MM.1S (cell line): ENCODE results near the gene KAT6B.

ENCODE experiments used
- EZH2 ChIP-seq: fragments of 300-600 bp; sonication (generic); optimal IDR thresholded peaks from 2 replicates; pipeline ENCODE3; 2017; ENCODE audit warnings: low read depth, mild to moderate bottlenecking, antibody characterized with exemption, low read length, mixed read lengths
- EZH2phosphoT487 ChIP-seq: fragments of 300-600 bp; sonication (generic); IDR thresholded peaks from 2 replicates; pipeline ENCODE4 v1.6.1; 2018; ENCODE audit warnings: antibody characterized with exemption, low read length
- TF ChIP-seq, protein P1 (sequence below): fragments of 300-600 bp; sonication (generic); IDR thresholded peaks from 2 replicates; pipeline ENCODE4 v1.5.1; 2016; ENCODE audit warnings: antibody characterized with exemption, low read length, mixed read lengths

DNA sequence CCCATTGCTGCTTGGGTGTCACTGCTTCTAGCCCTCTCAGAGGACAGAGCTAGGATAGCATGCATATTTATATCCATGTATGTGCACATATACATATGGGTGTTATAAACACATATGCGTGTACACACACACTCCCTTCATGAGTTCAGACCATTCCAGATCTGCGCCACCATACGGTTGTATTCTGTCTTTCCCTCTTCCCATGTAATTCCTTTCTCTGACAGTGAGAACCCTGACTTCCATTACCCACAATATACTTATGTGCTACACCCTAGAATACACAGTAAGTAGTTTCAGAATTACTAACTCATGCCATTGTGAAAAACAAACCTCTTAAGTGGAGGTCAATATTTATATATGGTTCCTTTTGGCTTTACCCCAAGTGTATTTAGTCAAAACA, 168.5 kb downstream of the KAT6B start:
- TF ChIP-seq, protein P1, sequence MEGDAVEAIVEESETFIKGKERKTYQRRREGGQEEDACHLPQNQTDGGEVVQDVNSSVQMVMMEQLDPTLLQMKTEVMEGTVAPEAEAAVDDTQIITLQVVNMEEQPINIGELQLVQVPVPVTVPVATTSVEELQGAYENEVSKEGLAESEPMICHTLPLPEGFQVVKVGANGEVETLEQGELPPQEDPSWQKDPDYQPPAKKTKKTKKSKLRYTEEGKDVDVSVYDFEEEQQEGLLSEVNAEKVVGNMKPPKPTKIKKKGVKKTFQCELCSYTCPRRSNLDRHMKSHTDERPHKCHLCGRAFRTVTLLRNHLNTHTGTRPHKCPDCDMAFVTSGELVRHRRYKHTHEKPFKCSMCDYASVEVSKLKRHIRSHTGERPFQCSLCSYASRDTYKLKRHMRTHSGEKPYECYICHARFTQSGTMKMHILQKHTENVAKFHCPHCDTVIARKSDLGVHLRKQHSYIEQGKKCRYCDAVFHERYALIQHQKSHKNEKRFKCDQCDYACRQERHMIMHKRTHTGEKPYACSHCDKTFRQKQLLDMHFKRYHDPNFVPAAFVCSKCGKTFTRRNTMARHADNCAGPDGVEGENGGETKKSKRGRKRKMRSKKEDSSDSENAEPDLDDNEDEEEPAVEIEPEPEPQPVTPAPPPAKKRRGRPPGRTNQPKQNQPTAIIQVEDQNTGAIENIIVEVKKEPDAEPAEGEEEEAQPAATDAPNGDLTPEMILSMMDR, result no peak
- TF ChIP-seq EZH2phosphoT487 (no peak), EZH2 (no peak)
